ENCODE data around the gene COMMD1.
"Not testable (repeated sequence)": the region's sequence is repeated elsewhere in the genome, so short reads cannot be mapped to it uniquely, and the experiment has no call there.

The COMMD1 gene

DNA sequence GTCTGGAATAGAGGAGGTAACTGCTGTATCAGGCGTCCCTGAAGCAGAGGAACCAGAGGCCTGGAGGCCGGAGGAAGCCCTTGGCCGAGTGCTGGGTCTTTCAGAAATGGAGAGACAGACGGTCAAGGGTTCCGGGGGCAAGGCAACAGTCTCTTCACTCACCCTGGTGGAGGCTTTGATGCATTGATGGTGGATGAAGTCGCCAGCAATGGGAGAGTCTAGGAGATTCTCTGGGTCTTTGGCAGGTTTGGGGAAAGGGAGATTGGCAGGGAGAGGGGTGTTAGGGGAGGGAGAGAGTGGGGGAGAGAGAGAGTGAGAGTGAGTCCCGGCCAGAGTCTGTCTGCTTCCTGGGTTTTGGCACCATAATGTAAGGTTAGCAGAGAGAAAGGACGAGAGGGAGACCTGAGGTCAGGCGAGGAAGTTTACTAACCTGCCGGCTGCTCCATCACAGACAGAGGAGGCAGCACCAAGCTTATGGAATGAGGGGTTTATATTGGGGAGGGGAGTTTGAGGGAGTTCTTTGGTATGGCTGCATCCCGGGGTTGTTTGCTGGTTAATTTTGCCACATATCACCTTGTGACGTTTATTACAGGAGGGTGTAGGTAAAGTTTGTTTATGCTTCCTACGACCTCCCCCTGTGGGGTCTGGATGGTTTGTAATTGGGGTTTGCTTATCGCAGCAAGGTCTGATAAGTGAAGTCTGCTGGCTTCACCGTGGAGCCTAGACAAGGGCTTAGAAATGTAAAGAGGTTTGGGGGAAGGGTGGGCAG is 19.6 kb downstream of the COMMD1 start:
- DNase-seq (ENCODE audit: low read depth in 2 of 2): no peak

- DNase-seq (ENCODE audit: low read depth in 2 of 2): no peak
Measured at GRCh38 chr2:61926531-61927477, 21.3 kb downstream of the COMMD1 start.

GRCh38 chr2:61928826-61929461 is 23.5 kb downstream of the COMMD1 start:
- DNase-seq (ENCODE audit: low read depth in 2 of 2): no peak

DNA sequence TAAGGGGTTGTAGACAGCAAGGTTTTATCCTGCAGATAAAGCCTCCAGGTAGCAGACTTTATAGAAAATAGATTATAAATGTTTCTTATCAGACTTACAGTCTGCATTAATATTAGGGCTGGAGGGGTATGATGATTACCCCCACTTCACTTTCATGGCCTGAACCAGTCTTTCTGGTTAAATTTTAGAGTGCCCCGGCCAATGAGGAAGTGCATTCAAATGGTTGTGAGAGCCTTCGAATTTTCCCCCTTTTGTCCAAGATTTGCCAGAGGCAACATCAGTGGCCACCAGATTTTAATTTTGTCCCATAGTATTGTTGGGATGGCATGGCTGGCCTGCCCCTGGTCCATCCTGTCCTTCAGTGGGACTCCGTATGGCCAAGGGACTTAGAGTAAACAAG is 31.6 kb downstream of the COMMD1 start:
- DNase-seq (ENCODE audit: low read depth in 2 of 2): no peak

- no peak for DNase-seq (ENCODE audit: low read depth in 2 of 2)
Measured at GRCh38 chr2:61937886-61938285, 32.4 kb downstream of the COMMD1 start.

- DNase-seq (ENCODE audit: low read depth in 2 of 2): no peak
Measured at GRCh38 chr2:61938511-61938910, 33.0 kb downstream of the COMMD1 start.

DNA sequence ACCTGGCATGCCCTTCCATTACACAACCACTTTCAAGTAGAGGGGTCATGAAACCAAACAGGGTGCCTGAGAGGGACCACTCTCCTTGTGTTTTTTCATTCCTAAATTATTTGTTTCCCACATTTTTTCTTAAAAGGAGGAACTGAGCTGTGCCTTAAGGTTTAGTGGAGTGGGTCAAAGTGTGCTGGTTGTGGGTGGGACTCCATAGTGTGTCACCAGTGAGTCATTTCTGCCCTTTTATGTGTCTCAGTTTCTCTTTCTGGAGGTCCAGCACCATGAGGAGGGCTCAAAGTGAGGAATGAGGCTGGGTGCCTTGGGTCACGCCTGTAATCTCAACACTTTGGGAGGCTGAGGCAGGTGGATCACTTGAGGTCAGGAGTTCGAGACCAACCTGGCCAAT is 37.8 kb downstream of the COMMD1 start:
- DNase-seq (ENCODE audit: low read depth in 2 of 2): no peak

- no peak for DNase-seq (ENCODE audit: low read depth in 2 of 2)
Measured at GRCh38 chr2:61946666-61947065, 41.2 kb downstream of the COMMD1 start.

DNA sequence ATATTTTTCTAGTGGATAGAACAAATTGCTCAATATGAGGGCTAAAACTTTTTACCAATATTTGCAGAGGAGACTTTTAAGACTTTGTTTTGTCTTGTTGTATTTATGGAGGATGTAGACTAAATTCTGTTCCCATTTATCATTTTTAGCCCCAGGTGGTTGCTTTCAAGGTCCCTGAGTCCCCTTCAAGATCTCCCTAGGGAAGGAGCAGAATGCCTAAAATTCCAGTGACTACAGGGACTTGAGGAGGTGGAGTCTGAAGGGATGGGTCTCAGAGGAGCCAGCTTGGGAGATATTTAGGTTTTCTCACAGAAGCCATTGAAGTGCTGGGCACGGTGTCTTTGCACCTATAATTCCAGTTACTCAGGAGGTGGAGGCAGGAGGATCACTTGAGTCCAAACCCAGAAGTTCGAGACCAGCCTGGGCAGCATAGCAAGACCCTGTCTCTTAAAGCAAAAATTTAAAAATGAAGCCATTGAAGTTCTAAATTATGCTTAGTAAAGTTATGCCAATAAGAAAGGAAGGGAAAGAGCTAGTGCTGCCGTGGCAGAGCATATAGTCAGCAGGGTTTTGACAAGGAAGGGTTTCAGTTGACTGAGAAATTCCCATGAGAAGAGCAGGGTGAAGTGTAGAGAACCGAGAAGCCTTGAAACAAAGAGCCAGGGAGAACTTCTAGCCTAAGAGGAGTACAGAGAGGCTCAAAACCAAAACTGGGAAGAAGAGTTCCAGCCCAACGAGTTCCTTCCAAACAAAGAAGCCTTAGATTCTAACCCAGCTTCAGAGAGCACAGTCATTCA is 43.4 kb downstream of the COMMD1 start:
- no peak for DNase-seq (ENCODE audit: low read depth in 2 of 2)

DNA sequence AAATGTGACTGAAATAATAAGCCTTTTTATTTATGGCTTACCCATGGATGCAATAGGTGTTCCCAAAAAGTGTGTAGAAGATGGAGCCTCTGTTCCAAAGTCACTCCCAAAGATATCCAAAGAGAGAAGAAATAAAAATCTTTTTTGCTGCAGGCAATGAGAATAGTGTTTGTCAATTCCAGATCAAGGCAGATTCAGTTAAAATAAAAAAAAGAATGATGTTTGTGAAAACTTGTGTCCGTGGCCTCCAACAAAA is 43.9 kb downstream of the COMMD1 start:
- DNase-seq (ENCODE audit: low read depth in 2 of 2): no peak

DNA sequence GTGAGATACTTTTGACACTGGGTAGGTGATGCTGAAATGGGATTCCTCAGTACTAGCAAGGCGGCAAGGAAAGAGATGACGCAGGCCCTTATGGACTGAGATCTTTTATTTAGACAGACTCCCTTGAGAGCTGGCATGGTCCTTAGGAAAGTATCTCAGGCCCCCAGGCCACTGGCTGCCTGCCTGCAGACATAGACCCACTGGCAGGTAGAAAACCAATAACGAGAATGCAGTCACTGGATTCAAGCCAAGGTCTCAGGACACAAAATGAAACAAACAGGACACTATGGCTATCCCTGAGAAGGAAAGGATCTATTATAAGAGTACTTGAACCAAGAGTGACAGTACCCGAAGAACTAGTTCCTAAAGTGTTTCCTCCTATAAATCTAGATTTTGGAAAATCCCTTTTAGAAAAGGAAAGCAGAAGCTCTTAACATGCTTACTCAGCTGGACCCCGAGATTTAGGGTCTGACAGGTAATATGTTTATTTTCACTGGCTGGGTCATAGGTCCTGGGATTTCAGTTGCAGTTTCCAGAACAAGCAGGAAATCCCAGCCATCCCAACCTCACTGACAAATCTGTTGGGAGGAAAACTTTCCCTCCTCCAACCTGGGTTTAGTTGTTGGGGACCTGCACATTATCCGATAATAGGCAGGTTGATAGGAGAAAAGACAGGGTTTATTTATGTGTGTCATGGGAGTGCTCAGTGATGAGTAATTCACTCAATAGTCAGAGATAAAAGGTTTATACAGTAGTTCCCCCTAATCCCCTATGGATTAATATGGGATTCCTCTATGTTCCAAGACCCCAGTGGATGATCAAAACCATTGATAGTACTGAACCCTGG is 44.5 kb downstream of the COMMD1 start:
- no peak for DNase-seq (ENCODE audit: low read depth in 2 of 2)

GRCh38 chr2:61950571-61951315 is 45.3 kb downstream of the COMMD1 start:
- DNase-seq (ENCODE audit: low read depth in 2 of 2): no peak

GRCh38 chr2:61951881-61952280 is 46.4 kb downstream of the COMMD1 start:
- no peak for DNase-seq (ENCODE audit: low read depth in 2 of 2)

GRCh38 chr2:61952288-61952687 is 46.8 kb downstream of the COMMD1 start:
- DNase-seq (ENCODE audit: low read depth in 2 of 2): no peak

DNA sequence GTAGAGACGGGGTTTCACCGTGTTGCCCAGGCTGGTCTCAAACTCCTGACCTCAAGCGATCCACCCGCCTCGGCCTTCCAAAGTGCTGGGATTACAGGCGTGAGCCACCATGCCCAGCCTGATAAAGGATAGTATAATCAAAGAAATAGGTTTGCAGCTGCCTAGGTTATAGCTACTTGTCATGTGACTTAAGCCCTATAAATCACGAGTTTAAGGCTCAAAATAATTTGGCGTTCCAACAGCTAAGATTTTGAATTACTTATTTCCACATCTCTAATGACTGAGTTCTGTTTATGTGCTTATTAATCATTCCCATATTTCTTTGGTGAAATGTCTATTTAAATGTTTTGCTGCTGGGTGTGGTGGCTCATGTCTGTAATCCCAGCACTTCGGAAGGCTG is 49.4 kb downstream of the COMMD1 start:
- DNase-seq (ENCODE audit: low read depth in 2 of 2): not testable (repeated sequence)

DNA sequence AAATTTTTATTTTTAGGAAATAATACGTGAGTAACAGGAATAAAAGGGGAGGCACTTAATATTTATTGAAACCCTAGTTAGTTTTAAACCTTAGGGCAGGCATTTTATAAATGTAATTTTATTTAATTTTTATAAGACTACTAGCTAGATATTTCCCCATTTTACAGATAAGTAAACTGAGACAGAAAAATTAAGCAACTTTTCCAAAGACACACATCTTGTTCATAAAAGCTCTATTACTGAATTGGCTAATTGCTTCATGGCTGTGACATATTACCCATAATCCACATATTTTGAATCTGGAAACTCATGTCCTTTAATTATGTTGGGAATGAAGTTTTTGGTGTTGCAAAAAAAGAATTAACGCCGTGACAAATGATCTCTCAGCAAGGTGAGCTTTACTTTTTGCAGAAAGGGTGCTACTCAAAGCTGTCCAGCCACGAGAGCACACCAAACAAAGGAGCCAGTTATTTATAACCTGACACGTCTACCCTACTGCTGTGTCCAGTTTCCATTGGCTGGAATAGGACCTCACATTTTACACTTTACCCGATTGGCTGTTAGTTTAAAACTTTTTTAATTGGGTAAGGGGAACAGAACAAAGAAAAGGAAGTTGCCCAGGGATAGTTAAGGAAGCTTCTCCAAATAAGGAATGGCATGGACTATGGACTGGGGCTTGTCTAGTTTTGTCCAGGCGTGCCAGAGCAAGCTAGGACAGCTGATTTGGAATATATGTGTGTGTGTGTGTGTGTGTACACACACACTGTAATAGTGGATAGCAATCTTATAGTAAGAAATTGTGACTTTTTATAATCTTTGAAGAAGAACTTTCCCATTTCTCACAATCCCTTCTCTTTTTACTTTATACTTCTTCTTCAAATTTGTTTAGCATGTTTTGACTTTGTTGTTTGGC is 54.2 kb downstream of the COMMD1 start:
- DNase-seq (ENCODE audit: low read depth in 2 of 2): no peak

DNA sequence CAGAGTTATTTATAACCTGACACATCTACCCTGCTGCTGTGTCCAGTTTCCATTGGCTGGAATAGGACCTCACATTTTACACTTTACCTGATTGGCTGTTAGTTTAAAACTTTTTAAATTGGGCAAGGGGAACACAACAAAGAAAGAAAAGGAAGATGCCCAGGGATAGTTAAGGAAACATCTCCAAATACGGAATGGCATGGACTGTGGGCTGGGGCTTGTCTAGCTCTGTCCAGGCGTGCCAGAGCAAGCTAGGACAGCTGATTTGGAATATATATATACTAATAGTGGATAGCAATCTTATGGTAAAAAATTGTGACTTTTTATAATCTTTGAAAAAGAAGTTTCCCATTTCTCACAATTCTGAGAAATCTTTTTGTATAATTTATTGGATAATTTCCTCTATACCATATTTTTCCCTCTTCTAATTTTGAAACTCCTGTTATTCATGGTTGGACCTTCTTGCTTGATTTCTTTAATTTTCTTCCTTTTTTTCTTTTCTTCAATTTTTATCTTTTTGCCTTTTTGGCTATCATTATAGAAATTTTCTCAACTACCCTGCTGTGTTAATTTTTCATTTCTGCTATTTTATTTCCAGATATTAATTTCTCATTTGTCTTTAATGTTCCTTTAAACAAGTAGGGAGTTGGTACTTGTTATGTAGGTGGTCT is 55.9 kb downstream of the COMMD1 start:
- DNase-seq (ENCODE audit: low read depth in 2 of 2): no peak

DNA sequence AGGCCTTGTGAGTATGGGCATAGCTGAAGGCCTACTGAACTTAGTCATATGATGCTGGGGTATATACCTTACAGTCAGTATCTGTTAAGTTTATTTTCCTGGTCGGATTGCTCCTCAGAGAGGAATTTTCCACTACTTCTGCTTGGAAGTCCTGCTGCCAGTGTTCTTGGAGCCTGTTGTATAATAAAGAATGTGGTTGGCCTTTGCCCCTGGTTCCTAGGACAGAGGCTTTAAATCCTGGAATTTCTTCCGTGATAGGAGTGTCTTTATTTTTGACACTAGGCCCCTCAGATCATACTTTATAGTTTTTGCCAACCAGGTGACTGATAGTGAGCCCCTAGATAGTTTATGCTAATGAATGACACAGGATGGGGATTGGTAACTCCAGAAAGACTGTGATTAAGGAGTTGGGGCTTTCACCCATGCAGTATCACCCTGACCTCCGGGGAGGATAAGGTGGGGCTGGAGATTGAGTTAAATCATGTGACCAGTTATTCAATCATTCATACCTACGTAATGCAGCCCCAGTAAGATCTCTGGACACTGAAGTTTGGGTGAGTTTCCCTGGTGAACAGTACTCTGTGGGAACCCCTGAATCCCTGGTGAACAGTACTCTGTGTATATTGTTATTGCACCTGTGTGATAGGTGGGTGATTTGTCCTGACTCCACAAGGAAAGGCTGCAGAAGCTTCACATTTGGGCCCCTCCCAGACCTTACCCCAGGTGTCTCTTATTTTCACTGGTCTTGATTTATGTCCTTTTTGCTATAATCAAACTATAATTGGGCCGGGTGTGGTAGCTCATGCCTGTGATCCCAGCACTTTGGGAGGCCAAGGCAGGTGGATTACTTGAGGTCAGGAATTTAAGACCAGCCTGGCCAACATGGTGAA is 56.9 kb downstream of the COMMD1 start:
- DNase-seq (ENCODE audit: low read depth in 2 of 2): no peak

All from fibroblast of skin of left biceps (primary cell).